Nephron (organoid): ENCODE measurements around the gene SEZ6L.

Source experiments
- H3K27ac Mint-ChIP-seq, 3 experiments: 2 replicates each; pipeline ENCODE4 v1.8.0; 2020; ENCODE audit warnings: mixed read lengths in 3 of 3, mild to moderate bottlenecking in 2 of 3, moderate library complexity in 1 of 3
- H3K27me3 Mint-ChIP-seq: 2 replicates; pipeline ENCODE4 v1.8.0; 2021; ENCODE audit warnings: low read depth, mild to moderate bottlenecking, moderate library complexity, mixed read lengths
- H3K36me3 Mint-ChIP-seq: 2 replicates; pipeline ENCODE4 v1.8.0; 2020; ENCODE audit warnings: low read depth, mixed read lengths
- H3K4me1 Mint-ChIP-seq: 2 replicates; pipeline ENCODE4 v1.8.0; 2020; ENCODE audit warnings: mixed read lengths
- H3K4me3 Mint-ChIP-seq, 3 experiments: 2 replicates each; pipeline ENCODE4 v1.8.0; 2020; ENCODE audit warnings: mild to moderate bottlenecking in 3 of 3, mixed read lengths in 3 of 3, moderate library complexity in 2 of 3
- H3K9me3 Mint-ChIP-seq: 2 replicates; pipeline ENCODE4 v1.8.0; 2020; ENCODE audit warnings: mixed read lengths
- TF ChIP-seq, protein P1 (sequence below), 3 experiments: fragments of 200-600 bp; sonication (generic); IDR thresholded peaks; one replicate each; pipeline ENCODE4 v1.5.0; 2021; ENCODE audit warnings: antibody characterized with exemption in 3 of 3; ENCODE audit not compliant: unreplicated experiment in 3 of 3

SEZ6L gene

DNA sequence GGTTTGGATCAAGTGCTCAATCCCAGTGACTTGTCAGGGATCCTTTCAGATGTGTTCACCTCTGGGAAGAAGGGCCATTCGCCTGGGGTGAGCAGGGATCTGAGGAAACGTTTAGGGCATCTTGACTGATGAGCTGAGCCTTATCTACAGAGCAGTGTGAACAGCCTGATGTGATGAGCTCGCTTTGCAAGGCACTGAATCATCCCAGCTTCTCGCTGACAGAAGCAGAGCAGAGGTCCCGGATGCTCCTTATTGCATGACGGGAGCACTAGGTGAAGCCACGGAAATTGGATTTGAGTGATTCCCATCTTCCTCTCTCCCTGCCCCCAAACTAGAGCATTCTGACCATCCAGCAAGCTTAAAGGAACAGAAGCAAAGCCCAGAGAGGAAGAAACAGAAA lies 46.5 kb downstream of the SEZ6L start:
- no peak overlapping the region for H3K4me3 Mint-ChIP-seq
- no peaks in the 10 kb centered on the region for H3K36me3 Mint-ChIP-seq
- H3K27me3 Mint-ChIP-seq: peaks cover 47% of the 10 kb centered on the region
- H3K9me3 Mint-ChIP-seq: no peaks in the 10 kb centered on the region
- no peak overlapping the region for H3K27ac Mint-ChIP-seq
- no peaks in the 10 kb centered on the region for H3K4me1 Mint-ChIP-seq
- TF ChIP-seq, protein P1, sequence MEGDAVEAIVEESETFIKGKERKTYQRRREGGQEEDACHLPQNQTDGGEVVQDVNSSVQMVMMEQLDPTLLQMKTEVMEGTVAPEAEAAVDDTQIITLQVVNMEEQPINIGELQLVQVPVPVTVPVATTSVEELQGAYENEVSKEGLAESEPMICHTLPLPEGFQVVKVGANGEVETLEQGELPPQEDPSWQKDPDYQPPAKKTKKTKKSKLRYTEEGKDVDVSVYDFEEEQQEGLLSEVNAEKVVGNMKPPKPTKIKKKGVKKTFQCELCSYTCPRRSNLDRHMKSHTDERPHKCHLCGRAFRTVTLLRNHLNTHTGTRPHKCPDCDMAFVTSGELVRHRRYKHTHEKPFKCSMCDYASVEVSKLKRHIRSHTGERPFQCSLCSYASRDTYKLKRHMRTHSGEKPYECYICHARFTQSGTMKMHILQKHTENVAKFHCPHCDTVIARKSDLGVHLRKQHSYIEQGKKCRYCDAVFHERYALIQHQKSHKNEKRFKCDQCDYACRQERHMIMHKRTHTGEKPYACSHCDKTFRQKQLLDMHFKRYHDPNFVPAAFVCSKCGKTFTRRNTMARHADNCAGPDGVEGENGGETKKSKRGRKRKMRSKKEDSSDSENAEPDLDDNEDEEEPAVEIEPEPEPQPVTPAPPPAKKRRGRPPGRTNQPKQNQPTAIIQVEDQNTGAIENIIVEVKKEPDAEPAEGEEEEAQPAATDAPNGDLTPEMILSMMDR (IDR thresholded peaks at IDR 0.05; ENCODE audit: unreplicated experiment in 3 of 3): no peak

DNA sequence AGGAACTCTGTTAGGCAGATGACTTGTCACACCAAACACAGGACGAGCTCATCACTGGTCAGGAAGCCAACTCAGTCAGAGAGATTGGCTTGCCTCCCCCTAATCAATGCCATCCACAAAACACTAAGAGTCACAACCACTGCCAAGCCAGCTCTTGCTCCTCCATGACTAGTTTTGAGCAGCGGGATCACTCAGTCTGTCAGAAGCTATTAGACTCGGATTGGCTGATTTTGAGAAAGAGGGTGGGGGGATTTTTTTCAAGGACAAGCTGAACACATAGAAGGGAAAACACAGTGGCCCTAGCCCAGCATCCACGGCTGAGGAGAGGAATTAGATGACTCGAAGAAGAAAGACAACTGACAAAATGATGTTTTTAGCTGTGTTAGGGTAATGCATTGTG lies 55.9 kb downstream of the SEZ6L start:
- Mint-ChIP-seq H3K4me1 (no peaks in the 10 kb centered on the region), H3K9me3 (no peaks in the 10 kb centered on the region), H3K27me3 (peaks cover 28% of the 10 kb centered on the region), H3K4me3 (no peak overlapping the region), H3K27ac (no peak overlapping the region), H3K36me3 (no peaks in the 10 kb centered on the region)
- TF ChIP-seq, protein P1 (IDR thresholded peaks at IDR 0.05; ENCODE audit: unreplicated experiment in 3 of 3): no peak

DNA sequence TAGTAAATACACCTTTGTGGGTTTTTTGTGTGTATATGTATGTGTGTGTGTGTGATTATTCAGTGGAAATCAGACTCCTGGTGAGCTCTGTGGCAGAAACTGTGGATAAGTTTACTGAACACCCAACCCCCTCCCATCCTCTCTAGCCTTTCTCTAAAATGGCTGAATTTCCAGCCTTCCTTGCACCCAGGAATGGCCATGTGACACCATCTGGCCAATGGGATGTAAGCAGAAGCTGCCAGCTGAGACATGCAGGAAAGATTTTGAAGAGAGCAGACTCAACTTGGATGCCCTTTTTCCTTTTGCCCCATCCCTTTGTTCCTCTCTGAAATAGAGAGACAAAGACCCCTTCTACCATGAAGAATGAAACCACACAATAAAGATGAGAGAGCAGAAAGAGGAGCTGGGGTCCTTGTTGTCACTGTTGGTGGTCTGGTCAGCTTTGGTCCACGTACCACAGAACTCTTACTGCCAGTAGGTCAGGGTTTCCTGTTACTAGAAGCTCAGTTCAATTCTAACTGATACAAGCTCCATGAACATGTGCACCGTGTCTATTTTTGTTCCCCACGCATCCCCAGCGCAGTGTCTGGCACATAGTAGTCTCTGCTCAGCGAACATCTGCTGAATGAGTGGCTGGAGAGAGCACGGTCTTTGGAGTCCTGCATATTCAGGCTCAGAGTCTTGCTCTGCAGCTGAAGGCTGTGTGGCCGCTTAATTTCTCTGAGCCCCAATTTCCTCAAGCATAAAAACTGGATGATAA lies 57.5 kb downstream of the SEZ6L start:
- H3K27me3 Mint-ChIP-seq: peaks cover 26% of the 10 kb centered on the region
- H3K36me3 Mint-ChIP-seq: no peaks in the 10 kb centered on the region
- no peak overlapping the region for H3K27ac Mint-ChIP-seq
- TF ChIP-seq, protein P1 (IDR thresholded peaks at IDR 0.05; ENCODE audit: unreplicated experiment in 3 of 3): no peak
- no peak overlapping the region for H3K4me3 Mint-ChIP-seq
- H3K9me3 Mint-ChIP-seq: peaks cover 3% of the 10 kb centered on the region
- H3K4me1 Mint-ChIP-seq: no peaks in the 10 kb centered on the region

DNA sequence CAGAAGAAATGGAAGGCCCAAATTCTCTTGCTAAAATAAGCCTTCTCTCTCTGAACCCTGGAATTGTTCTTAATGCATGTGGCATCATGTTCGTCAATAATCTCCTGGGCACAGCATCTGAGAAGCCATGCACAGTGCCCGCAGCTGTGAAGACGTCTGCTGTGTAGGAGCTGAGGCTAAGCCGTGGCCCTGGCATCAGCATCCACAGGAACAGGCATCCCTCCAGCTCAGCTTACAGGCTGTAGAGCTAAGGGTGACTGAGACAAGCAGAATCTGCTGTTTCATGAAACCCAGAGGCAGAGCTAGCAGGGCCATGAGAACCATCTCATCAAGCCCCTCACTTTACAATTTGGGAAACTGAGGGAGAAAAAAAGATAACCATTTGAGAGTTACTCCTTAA lies 60.6 kb downstream of the SEZ6L start:
- Mint-ChIP-seq H3K9me3 (peaks cover 3% of the 10 kb centered on the region), H3K4me3 (no peak overlapping the region), H3K36me3 (no peaks in the 10 kb centered on the region), H3K4me1 (peaks cover 14% of the 10 kb centered on the region), H3K27ac (no peak overlapping the region), H3K27me3 (peaks cover 26% of the 10 kb centered on the region)
- TF ChIP-seq, protein P1 (IDR thresholded peaks at IDR 0.05; ENCODE audit: unreplicated experiment in 3 of 3): no peak

DNA sequence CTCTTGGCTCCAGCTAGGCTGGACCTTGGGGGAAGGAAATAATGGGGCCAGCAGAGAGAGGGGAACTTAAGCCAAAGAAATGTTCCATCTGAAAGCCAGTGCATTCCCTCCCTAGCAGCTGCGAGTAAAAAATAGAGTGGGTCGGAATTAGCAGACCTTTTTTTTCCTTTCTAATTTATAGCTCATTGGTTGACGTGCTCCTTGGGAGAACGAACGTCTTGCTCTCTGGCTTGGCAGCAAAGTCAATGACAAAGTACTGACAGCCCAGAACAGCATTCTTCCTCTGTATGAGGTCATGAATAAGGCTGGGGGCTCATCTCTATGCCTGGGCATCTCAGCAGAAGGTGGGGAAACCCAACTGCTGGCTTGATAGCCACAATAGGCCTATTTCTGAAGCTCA lies 65.0 kb downstream of the SEZ6L start:
- no peak overlapping the region for H3K27ac Mint-ChIP-seq
- peaks cover 3% of the 10 kb centered on the region for H3K9me3 Mint-ChIP-seq
- peaks cover 32% of the 10 kb centered on the region for H3K27me3 Mint-ChIP-seq
- TF ChIP-seq, protein P1 (IDR thresholded peaks at IDR 0.05; ENCODE audit: unreplicated experiment in 3 of 3): no peak
- H3K4me3 Mint-ChIP-seq: no peak overlapping the region
- H3K36me3 Mint-ChIP-seq: no peaks in the 10 kb centered on the region
- H3K4me1 Mint-ChIP-seq: peaks cover 14% of the 10 kb centered on the region
